NB4 (cell line): ENCODE data around the gene OAF.
"Not testable (repeated sequence)": the region's sequence is repeated elsewhere in the genome, so short reads cannot be mapped to it uniquely, and the experiment has no call there.

Experiments
- DNase-seq: peaks from one replicate; pipeline ENCODE4 v3.0.0; 2010; ENCODE audit warnings: low read depth
- H3K4me3 ChIP-seq: one replicate; pipeline ENCODE4 v1.5.1; 2011; ENCODE audit warnings: mild to moderate bottlenecking, low read depth, low read length, moderate library complexity
- MAX ChIP-seq: IDR thresholded peaks from 2 replicates; pipeline ENCODE4 v1.6.1; 2011; ENCODE audit warnings: low read depth, low read length
- MYC ChIP-seq: IDR thresholded peaks from 2 replicates; pipeline ENCODE4 v1.6.1; 2011; ENCODE audit warnings: low read depth, low read length
- POLR2A ChIP-seq: IDR thresholded peaks from 2 replicates; pipeline ENCODE4 v1.6.1; 2011; ENCODE audit warnings: mild to moderate bottlenecking; ENCODE audit not compliant: insufficient read length; ENCODE audit errors: extremely low read depth
- TF ChIP-seq, protein P1 (sequence below): IDR thresholded peaks from one replicate; pipeline ENCODE4 v1.5.1; 2012; ENCODE audit warnings: low read depth, low read length

OAF gene

DNA sequence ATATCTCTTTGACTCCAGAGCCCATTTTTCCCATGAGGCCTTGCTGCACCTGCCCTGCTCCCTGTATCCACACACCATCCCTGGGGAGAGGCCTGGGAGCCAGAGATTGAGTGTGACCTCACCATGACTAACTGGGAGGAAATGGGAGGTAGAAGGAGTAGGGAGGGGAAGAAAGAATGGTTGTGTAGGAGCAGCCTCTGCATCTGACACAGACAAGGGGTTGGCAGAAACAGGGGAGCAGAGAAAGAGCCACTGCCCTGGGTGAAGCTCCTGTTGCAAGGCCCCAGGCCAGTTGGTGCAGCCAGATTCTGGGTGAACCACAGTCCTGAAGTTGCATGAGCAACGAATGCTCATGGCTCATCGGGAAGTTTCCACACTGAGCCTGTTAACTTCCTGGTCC, 61.5 kb downstream of the OAF start:
- H3K4me3 ChIP-seq: no peak overlapping the region
- no peak for DNase-seq
- no peak for TF ChIP-seq POLR2A
- no peak for TF ChIP-seq MYC
- no peak for TF ChIP-seq MAX
- TF ChIP-seq, protein P1, sequence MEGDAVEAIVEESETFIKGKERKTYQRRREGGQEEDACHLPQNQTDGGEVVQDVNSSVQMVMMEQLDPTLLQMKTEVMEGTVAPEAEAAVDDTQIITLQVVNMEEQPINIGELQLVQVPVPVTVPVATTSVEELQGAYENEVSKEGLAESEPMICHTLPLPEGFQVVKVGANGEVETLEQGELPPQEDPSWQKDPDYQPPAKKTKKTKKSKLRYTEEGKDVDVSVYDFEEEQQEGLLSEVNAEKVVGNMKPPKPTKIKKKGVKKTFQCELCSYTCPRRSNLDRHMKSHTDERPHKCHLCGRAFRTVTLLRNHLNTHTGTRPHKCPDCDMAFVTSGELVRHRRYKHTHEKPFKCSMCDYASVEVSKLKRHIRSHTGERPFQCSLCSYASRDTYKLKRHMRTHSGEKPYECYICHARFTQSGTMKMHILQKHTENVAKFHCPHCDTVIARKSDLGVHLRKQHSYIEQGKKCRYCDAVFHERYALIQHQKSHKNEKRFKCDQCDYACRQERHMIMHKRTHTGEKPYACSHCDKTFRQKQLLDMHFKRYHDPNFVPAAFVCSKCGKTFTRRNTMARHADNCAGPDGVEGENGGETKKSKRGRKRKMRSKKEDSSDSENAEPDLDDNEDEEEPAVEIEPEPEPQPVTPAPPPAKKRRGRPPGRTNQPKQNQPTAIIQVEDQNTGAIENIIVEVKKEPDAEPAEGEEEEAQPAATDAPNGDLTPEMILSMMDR: no peak

- DNase-seq: no peak
- TF ChIP-seq MYC (no peak), MAX (no peak), POLR2A (no peak)
- TF ChIP-seq, protein P1: no peak
- no peak overlapping the region for H3K4me3 ChIP-seq
Observed at GRCh38 chr11:120273432-120273831, 62.6 kb downstream of the OAF start.

GRCh38 chr11:120273956-120274355, 63.1 kb downstream of the OAF start:
- DNase-seq, H3K4me3 ChIP-seq: not testable (repeated sequence)

GRCh38 chr11:120279502-120279901, 68.7 kb downstream of the OAF start:
- TF ChIP-seq MAX (no peak), POLR2A (no peak), MYC (no peak)
- TF ChIP-seq, protein P1: no peak

More at GRCh38 chr11:120279502-120279901, 68.7 kb downstream of the OAF start:
- no peak overlapping the region for H3K4me3 ChIP-seq
- DNase-seq: no peak
